ENCODE data around the gene POMGNT1. TPM values are rescaled to one million over a fixed set of nuclear protein-coding genes. Genes with fewer than 3 reads are reported as not detected.

Gene POMGNT1
- total and polyA plus RNA-seq, 2 experiments from 2014 or later, result 52.3 to 60.4 TPM

GRCh38 chr1:46153228-46153627 lies 45.0 kb downstream of the POMGNT1 start:
- Histone ChIP-seq H3K4me1 (ENCODE audit: insufficient read depth) (no peaks in the 10 kb centered on the region), H3K79me2 (no peaks in the 10 kb centered on the region), H3K9me2 (replicated peaks; ENCODE audit: insufficient read depth) (no peaks in the 10 kb centered on the region), H3K27ac (no peak overlapping the region), H3K4me2 (no peak overlapping the region), H3K4me3 (no peak overlapping the region), H3K36me3 (replicated peaks; ENCODE audit: insufficient read depth, low read depth) (no peaks in the 10 kb centered on the region), H2AFZ (no peak overlapping the region), H4K20me1 (ENCODE audit: insufficient read depth, poor library complexity, severe bottlenecking) (no peaks in the 10 kb centered on the region), H3K9me3 (ENCODE audit: low read depth) (no peaks in the 10 kb centered on the region), H3K27me3 (no peaks in the 10 kb centered on the region)
- no peak for DNase-seq (ENCODE audit: low spot score)
- TF ChIP-seq EZH2 (IDR thresholded peaks at IDR 0.05; ENCODE audit: borderline replicate concordance) (no peak), CTCF (IDR thresholded peaks at IDR 0.05; ENCODE audit: poor library complexity) (no peak)
- WGBS (ENCODE audit: low lambda C conversion rate, missing lambda C conversion rate), result 92% methylated on average over 1 of the region's 1 CpG

DNA sequence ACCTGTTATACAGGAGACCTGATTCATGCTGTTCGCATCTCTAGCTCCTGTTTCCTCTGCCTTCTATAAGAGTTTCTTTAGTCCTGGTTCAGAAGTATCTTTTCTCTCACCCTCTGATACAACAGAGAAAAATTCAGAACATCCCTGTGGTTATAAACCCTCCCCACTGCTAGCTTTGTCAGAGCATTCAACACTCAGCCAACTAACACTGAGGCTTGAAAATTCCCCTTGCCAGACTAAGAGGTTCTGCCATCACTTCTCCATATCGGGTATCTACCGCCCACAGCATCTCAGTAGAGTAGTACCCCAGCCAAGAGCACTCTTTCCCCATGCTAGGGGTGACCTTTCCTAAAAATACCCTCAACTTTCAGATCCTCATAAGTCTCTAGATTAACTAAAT lies 46.2 kb downstream of the POMGNT1 start:
- Histone ChIP-seq H3K36me3 (replicated peaks; ENCODE audit: insufficient read depth, low read depth) (no peaks in the 10 kb centered on the region), H3K9me3 (ENCODE audit: low read depth) (no peaks in the 10 kb centered on the region), H3K4me2 (no peak overlapping the region), H3K4me1 (ENCODE audit: insufficient read depth) (no peaks in the 10 kb centered on the region), H3K27me3 (no peaks in the 10 kb centered on the region), H3K9me2 (replicated peaks; ENCODE audit: insufficient read depth) (no peaks in the 10 kb centered on the region), H3K4me3 (no peak overlapping the region), H3K79me2 (no peaks in the 10 kb centered on the region), H3K27ac (no peak overlapping the region), H4K20me1 (ENCODE audit: insufficient read depth, poor library complexity, severe bottlenecking) (no peaks in the 10 kb centered on the region), H2AFZ (no peak overlapping the region)
- no peak for DNase-seq (ENCODE audit: low spot score)
- 95% methylated on average over 3 of the region's 3 CpGs for WGBS (ENCODE audit: low lambda C conversion rate, missing lambda C conversion rate)
- TF ChIP-seq EZH2phosphoT487 (IDR thresholded peaks at IDR 0.05; ENCODE audit: low read depth, severe bottlenecking, unreplicated experiment), result no peak
- TF ChIP-seq CTCF (IDR thresholded peaks at IDR 0.05; ENCODE audit: poor library complexity), result no peak
- TF ChIP-seq EZH2 (IDR thresholded peaks at IDR 0.05; ENCODE audit: borderline replicate concordance), result no peak

GRCh38 chr1:46150085-46150484 lies 48.1 kb downstream of the POMGNT1 start:
- TF ChIP-seq EZH2phosphoT487 (IDR thresholded peaks at IDR 0.05; ENCODE audit: low read depth, severe bottlenecking, unreplicated experiment) (no peak), EZH2 (IDR thresholded peaks at IDR 0.05; ENCODE audit: borderline replicate concordance) (no peak), CTCF (IDR thresholded peaks at IDR 0.05; ENCODE audit: poor library complexity) (no peak)
- Histone ChIP-seq H4K20me1 (ENCODE audit: insufficient read depth, poor library complexity, severe bottlenecking) (no peaks in the 10 kb centered on the region), H2AFZ (no peak overlapping the region), H3K9me3 (ENCODE audit: low read depth) (no peaks in the 10 kb centered on the region), H3K4me3 (no peak overlapping the region), H3K27me3 (no peaks in the 10 kb centered on the region), H3K79me2 (no peaks in the 10 kb centered on the region), H3K9me2 (replicated peaks; ENCODE audit: insufficient read depth) (no peaks in the 10 kb centered on the region), H3K4me1 (ENCODE audit: insufficient read depth) (no peaks in the 10 kb centered on the region), H3K27ac (peak overlapping the region; percentile 13), H3K4me2 (no peak overlapping the region), H3K36me3 (replicated peaks; ENCODE audit: insufficient read depth, low read depth) (no peaks in the 10 kb centered on the region)
- DNase-seq (ENCODE audit: low spot score), result no peak
- 87% methylated on average over 2 of the region's 2 CpGs for WGBS (ENCODE audit: low lambda C conversion rate, missing lambda C conversion rate)

DNA sequence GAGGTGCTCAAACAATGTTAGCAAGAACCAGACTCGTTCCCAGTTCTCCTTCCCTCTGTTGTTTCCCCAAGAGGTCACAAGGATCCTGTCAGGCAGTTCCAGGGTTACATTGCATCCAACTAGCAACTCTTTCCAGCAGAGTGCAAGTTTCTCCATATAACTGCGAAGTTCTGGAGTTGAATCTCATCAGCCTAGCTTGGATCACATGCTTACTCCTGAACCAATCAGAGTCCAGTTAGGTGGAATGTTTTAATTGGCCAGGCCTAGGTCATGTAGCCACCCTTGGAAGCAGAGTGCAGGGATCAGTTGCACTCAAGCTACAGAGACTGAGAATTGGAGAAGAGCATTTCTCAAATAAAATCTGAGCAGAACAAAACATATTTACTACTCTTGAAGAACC lies 49.9 kb downstream of the POMGNT1 start:
- no peaks in the 10 kb centered on the region for H3K27me3 ChIP-seq
- H3K4me2 ChIP-seq, result no peak overlapping the region
- H3K4me3 ChIP-seq, result no peak overlapping the region
- 84% methylated on average over 2 of the region's 2 CpGs for WGBS (ENCODE audit: low lambda C conversion rate, missing lambda C conversion rate)
- no peak for TF ChIP-seq EZH2 (IDR thresholded peaks at IDR 0.05; ENCODE audit: borderline replicate concordance)
- no peak for TF ChIP-seq CTCF (IDR thresholded peaks at IDR 0.05; ENCODE audit: poor library complexity)
- TF ChIP-seq EZH2phosphoT487 (IDR thresholded peaks at IDR 0.05; ENCODE audit: low read depth, severe bottlenecking, unreplicated experiment), result no peak
- H2AFZ ChIP-seq, result no peak overlapping the region
- no peaks in the 10 kb centered on the region for H4K20me1 ChIP-seq (ENCODE audit: insufficient read depth, poor library complexity, severe bottlenecking)
- H3K9me2 ChIP-seq (replicated peaks; ENCODE audit: insufficient read depth), result no peaks in the 10 kb centered on the region
- no peak overlapping the region for H3K27ac ChIP-seq
- H3K9me3 ChIP-seq (ENCODE audit: low read depth), result no peaks in the 10 kb centered on the region
- H3K36me3 ChIP-seq (replicated peaks; ENCODE audit: insufficient read depth, low read depth), result no peaks in the 10 kb centered on the region
- H3K4me1 ChIP-seq (ENCODE audit: insufficient read depth), result no peaks in the 10 kb centered on the region
- no peaks in the 10 kb centered on the region for H3K79me2 ChIP-seq
- no peak for DNase-seq (ENCODE audit: low spot score)
